Measurements from ENCODE around the gene PHOSPHO2.

DNA sequence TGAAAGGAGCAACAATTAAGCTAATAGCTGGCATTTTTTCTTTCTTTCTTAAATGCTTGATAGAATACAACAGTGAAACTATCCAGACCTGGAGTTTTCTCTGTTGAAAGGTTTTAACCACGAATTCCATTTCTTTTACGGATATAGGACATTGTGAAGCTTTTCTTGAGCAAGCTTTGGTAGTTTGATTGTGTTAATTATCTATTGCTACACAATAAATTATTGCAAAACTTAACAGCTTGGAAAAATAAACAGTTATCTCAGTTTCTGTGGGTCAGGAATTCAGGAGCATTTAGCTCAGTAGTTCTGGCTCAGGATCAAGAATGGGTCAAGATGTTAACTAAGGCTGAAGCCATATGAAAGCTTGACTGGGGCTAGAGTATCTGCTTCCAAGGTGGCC lies 11.7 kb downstream of the PHOSPHO2 start:
- TF ChIP-seq, protein P1, sequence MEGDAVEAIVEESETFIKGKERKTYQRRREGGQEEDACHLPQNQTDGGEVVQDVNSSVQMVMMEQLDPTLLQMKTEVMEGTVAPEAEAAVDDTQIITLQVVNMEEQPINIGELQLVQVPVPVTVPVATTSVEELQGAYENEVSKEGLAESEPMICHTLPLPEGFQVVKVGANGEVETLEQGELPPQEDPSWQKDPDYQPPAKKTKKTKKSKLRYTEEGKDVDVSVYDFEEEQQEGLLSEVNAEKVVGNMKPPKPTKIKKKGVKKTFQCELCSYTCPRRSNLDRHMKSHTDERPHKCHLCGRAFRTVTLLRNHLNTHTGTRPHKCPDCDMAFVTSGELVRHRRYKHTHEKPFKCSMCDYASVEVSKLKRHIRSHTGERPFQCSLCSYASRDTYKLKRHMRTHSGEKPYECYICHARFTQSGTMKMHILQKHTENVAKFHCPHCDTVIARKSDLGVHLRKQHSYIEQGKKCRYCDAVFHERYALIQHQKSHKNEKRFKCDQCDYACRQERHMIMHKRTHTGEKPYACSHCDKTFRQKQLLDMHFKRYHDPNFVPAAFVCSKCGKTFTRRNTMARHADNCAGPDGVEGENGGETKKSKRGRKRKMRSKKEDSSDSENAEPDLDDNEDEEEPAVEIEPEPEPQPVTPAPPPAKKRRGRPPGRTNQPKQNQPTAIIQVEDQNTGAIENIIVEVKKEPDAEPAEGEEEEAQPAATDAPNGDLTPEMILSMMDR (IDR thresholded peaks at IDR 0.05 in 2 of 3, conservative IDR thresholded peaks at IDR 0.05 in 1 of 3; ENCODE audit: control insufficient read depth in 2 of 3, extremely low read depth in 1 of 3, insufficient read depth in 1 of 3, low read depth in 3 of 3, low read length in 3 of 3): no peak
- TF ChIP-seq, protein P2, sequence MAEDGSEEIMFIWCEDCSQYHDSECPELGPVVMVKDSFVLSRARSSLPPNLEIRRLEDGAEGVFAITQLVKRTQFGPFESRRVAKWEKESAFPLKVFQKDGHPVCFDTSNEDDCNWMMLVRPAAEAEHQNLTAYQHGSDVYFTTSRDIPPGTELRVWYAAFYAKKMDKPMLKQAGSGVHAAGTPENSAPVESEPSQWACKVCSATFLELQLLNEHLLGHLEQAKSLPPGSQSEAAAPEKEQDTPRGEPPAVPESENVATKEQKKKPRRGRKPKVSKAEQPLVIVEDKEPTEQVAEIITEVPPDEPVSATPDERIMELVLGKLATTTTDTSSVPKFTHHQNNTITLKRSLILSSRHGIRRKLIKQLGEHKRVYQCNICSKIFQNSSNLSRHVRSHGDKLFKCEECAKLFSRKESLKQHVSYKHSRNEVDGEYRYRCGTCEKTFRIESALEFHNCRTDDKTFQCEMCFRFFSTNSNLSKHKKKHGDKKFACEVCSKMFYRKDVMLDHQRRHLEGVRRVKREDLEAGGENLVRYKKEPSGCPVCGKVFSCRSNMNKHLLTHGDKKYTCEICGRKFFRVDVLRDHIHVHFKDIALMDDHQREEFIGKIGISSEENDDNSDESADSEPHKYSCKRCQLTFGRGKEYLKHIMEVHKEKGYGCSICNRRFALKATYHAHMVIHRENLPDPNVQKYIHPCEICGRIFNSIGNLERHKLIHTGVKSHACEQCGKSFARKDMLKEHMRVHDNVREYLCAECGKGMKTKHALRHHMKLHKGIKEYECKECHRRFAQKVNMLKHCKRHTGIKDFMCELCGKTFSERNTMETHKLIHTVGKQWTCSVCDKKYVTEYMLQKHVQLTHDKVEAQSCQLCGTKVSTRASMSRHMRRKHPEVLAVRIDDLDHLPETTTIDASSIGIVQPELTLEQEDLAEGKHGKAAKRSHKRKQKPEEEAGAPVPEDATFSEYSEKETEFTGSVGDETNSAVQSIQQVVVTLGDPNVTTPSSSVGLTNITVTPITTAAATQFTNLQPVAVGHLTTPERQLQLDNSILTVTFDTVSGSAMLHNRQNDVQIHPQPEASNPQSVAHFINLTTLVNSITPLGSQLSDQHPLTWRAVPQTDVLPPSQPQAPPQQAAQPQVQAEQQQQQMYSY (CRISPR knock-in tag; IDR thresholded peaks at IDR 0.05): no peak
- TF ChIP-seq GABPA (IDR thresholded peaks at IDR 0.05; ENCODE audit: low read depth) (no peak), SMC3 (IDR thresholded peaks at IDR 0.05; ENCODE audit: borderline replicate concordance, low read length) (no peak), SREBF1 (IDR thresholded peaks at IDR 0.05; ENCODE audit: low read length) (no peak), NFXL1 (IDR thresholded peaks at IDR 0.05; ENCODE audit: borderline replicate concordance) (no peak), EP300 (IDR thresholded peaks at IDR 0.05; ENCODE audit: borderline replicate concordance in 1 of 2, control insufficient read depth in 1 of 2, low read depth in 2 of 2, low read length in 2 of 2) (no peak), FOXK2 (IDR thresholded peaks at IDR 0.05) (no peak), CBX5 (IDR thresholded peaks at IDR 0.05; ENCODE audit: low read depth) (no peak), MTA3 (IDR thresholded peaks at IDR 0.05; ENCODE audit: borderline replicate concordance, low read length) (no peak), POLR2AphosphoS2 (IDR thresholded peaks at IDR 0.05; ENCODE audit: low read depth, low read length) (no peak), POLR2AphosphoS5 (IDR thresholded peaks at IDR 0.05; ENCODE audit: low read length) (no peak), YY1 (IDR thresholded peaks at IDR 0.05; ENCODE audit: low read depth, low read length) (no peak)
- TF ChIP-seq, protein P3, sequence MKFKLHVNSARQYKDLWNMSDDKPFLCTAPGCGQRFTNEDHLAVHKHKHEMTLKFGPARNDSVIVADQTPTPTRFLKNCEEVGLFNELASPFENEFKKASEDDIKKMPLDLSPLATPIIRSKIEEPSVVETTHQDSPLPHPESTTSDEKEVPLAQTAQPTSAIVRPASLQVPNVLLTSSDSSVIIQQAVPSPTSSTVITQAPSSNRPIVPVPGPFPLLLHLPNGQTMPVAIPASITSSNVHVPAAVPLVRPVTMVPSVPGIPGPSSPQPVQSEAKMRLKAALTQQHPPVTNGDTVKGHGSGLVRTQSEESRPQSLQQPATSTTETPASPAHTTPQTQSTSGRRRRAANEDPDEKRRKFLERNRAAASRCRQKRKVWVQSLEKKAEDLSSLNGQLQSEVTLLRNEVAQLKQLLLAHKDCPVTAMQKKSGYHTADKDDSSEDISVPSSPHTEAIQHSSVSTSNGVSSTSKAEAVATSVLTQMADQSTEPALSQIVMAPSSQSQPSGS (IDR thresholded peaks at IDR 0.05; ENCODE audit: low read length): no peak
